Osteoblast (primary cell): Measurements from ENCODE around the gene ELOF1. TPM values are rescaled to one million over a fixed set of nuclear protein-coding genes. Genes with fewer than 3 reads are reported as not detected.

ENCODE experiments used
- DNase-seq: peaks from one replicate; pipeline ENCODE4 v3.0.0; 2011; ENCODE audit warnings: low spot score, mixed read lengths; ENCODE audit not compliant: insufficient read length; ENCODE audit errors: missing footprints
- H2AFZ ChIP-seq: 2 replicates; pipeline ENCODE4 v1.6.0; 2011; ENCODE audit warnings: mild to moderate bottlenecking, low read length
- H3K27ac ChIP-seq: 2 replicates; pipeline ENCODE4 v1.5.1; 2011; ENCODE audit warnings: mild to moderate bottlenecking, low read depth, low read length, moderate library complexity
- H3K27me3 ChIP-seq: 2 replicates; pipeline ENCODE4 v1.6.0; 2012; ENCODE audit warnings: mild to moderate bottlenecking, control low read depth, inconsistent platforms, low read length, moderate library complexity; ENCODE audit not compliant: insufficient read depth
- H3K36me3 ChIP-seq: 2 replicates; pipeline ENCODE4 v1.5.1; 2011; ENCODE audit warnings: mild to moderate bottlenecking, low read length, control low read depth, moderate library complexity; ENCODE audit not compliant: insufficient read depth
- H3K4me1 ChIP-seq: 2 replicates; pipeline ENCODE4 v1.5.1; 2011; ENCODE audit warnings: mild to moderate bottlenecking, low read length, control low read depth, moderate library complexity; ENCODE audit not compliant: insufficient read depth
- H3K4me2 ChIP-seq: 2 replicates; pipeline ENCODE4 v1.6.0; 2011; ENCODE audit warnings: mild to moderate bottlenecking, low read length; ENCODE audit not compliant: insufficient read depth
- H3K4me3 ChIP-seq: fragments of 200-600 bp; sonication (generic); 3 replicates; pipeline ENCODE4 v1.5.1; 2012; ENCODE audit warnings: mild to moderate bottlenecking, low read length, inconsistent platforms; ENCODE audit not compliant: insufficient read depth
- H3K79me2 ChIP-seq: 2 replicates; pipeline ENCODE4 v1.6.0; 2012; ENCODE audit warnings: mild to moderate bottlenecking, low read length, control low read depth, inconsistent platforms; ENCODE audit not compliant: insufficient read depth
- H3K9me3 ChIP-seq: 2 replicates; pipeline ENCODE4 v1.5.1; 2011; ENCODE audit warnings: low read depth, low read length, control low read depth
- H4K20me1 ChIP-seq: 2 replicates; pipeline ENCODE4 v1.6.0; 2012; ENCODE audit warnings: mild to moderate bottlenecking, low read length, control low read depth; ENCODE audit not compliant: insufficient read depth
- total RNA-seq: library from RNA; depleted of rRNA; stranded (reverse); fragments of >200 nt; gene quantifications from 2 replicates; pipeline ENCODE4 v1.2.3, GENCODE V29; 2012
- TF ChIP-seq, protein P1 (sequence below): IDR thresholded peaks from 2 replicates; pipeline ENCODE4 v1.5.1; 2011; ENCODE audit warnings: mild to moderate bottlenecking, low read depth, low read length, moderate library complexity; ENCODE audit errors: extremely low read depth

The ELOF1 gene
- total RNA-seq, 1 donor: 42.0 TPM

- Histone ChIP-seq H3K4me2 (peak overlapping the region; percentile 68), H3K9me3 (no peaks in the 10 kb centered on the region), H2AFZ (peak overlapping the region; percentile 80), H3K4me3 (peak overlapping the region; percentile 52), H3K27me3 (peaks cover 12% of the 10 kb centered on the region), H3K27ac (no peak overlapping the region), H3K36me3 (no peaks in the 10 kb centered on the region), H4K20me1 (no peaks in the 10 kb centered on the region), H3K79me2 (no peaks in the 10 kb centered on the region), H3K4me1 (peaks cover 9% of the 10 kb centered on the region)
- peak; percentile 91 for DNase-seq
- TF ChIP-seq, protein P1, sequence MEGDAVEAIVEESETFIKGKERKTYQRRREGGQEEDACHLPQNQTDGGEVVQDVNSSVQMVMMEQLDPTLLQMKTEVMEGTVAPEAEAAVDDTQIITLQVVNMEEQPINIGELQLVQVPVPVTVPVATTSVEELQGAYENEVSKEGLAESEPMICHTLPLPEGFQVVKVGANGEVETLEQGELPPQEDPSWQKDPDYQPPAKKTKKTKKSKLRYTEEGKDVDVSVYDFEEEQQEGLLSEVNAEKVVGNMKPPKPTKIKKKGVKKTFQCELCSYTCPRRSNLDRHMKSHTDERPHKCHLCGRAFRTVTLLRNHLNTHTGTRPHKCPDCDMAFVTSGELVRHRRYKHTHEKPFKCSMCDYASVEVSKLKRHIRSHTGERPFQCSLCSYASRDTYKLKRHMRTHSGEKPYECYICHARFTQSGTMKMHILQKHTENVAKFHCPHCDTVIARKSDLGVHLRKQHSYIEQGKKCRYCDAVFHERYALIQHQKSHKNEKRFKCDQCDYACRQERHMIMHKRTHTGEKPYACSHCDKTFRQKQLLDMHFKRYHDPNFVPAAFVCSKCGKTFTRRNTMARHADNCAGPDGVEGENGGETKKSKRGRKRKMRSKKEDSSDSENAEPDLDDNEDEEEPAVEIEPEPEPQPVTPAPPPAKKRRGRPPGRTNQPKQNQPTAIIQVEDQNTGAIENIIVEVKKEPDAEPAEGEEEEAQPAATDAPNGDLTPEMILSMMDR: no peak
Observed at GRCh38 chr19:11581740-11582139, 22.7 kb upstream of the ELOF1 start.

- no peak overlapping the region for H2AFZ ChIP-seq
- DNase-seq: no peak
- no peak overlapping the region for H3K4me2 ChIP-seq
- no peaks in the 10 kb centered on the region for H4K20me1 ChIP-seq
- H3K9me3 ChIP-seq: no peaks in the 10 kb centered on the region
- H3K27me3 ChIP-seq: peaks cover 12% of the 10 kb centered on the region
- TF ChIP-seq, protein P1: no peak
- H3K4me3 ChIP-seq: no peak overlapping the region
- no peaks in the 10 kb centered on the region for H3K79me2 ChIP-seq
- H3K27ac ChIP-seq: no peak overlapping the region
- peaks cover 9% of the 10 kb centered on the region for H3K4me1 ChIP-seq
- H3K36me3 ChIP-seq: no peaks in the 10 kb centered on the region
Observed at GRCh38 chr19:11580116-11580515, 21.1 kb upstream of the ELOF1 start.

DNA sequence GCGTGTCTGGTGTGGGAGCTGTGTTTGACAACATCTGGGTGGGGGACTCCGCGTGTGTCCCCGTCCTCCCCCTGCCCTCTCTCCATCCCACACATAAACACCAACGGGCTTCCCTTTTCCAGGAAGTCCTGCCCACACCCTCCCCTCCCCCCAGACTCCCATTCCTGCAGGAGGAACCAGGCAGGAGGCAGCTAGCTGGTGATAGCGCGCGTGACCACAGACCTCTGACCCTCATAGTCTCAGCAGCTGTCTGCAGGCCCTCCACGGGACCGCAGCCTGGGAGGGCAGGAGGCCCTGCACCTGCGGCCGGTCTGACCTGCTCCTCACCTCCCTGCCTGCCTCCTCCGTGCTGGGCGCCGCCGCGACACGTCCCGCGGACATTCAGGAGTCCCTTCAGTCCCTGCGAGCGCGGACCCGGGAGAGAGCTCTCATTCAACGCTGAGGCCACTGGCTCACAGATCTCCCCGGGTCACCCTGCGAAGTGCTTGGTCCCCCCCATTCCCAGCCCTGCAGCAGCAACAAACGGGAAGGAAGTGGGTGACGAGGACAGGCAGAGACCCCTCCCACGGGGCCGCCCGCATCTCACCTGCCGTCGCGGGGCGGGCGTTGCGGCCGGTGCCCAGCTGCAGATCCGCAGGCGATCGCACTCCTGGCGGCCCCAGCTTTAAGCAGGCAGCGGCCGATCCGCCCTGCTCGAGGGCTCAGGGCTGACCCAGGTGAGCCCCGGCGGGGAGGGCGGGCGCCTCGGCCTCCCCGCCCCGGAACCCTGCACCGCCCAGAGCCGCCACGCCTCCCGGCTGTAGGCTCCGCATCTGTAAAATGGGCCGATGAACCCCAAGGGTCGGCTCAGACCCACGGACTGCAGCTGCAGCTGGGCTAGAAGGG lies 19.5 kb upstream of the ELOF1 start:
- Histone ChIP-seq H3K4me3 (peak overlapping the region; percentile 39), H3K27ac (no peak overlapping the region), H3K36me3 (no peaks in the 10 kb centered on the region), H3K4me1 (peaks cover 9% of the 10 kb centered on the region), H3K9me3 (no peaks in the 10 kb centered on the region), H2AFZ (peak overlapping the region; percentile 68), H3K27me3 (peaks cover 12% of the 10 kb centered on the region), H3K4me2 (peak overlapping the region; percentile 48), H3K79me2 (no peaks in the 10 kb centered on the region), H4K20me1 (no peaks in the 10 kb centered on the region)
- TF ChIP-seq, protein P1: no peak
- peak; percentile 65 for DNase-seq

DNA sequence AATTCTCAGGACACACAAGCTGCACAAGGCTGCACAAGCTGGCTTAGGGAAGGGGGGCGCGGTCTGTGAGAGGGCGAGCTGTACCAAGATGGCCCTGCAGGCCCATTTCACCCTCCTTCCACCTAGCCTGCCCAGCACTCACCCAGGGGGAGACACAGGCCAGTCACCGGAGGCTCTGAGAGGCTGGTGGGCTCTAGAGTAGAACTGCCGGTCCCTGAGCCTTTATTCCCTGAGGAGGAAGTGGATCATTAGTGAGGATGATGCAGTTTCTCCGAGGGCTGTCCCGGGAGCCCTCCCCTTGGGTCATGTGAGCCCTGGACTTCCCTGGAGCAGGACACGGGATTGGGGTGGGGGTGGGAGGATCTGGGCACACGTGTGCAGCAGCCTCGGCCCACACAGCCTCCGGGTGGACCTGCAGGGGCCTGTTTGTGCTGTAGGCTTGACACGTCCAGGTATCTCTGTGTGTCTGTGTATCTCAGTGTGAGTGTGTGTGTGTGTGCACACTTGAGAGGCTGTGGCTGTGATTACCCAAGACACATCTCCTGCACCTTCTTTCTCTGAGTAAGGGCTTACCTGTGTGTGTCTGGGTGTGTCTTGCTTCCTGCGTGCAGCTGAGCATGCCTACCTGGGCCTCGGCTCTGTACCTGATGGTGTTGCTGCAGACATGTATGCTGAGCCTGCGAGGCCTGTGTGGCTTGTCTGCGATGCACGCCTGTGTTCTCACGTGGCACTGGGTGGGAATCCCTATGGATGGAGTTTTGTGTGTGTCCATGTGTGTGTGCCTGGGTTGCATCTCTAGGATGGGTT lies 18.6 kb upstream of the ELOF1 start, which contains the start of gene ACP5:
Gene ACP5 (minus strand): TSS at position 195 of the 807 bp plus-strand sequence. CDS start 328 bp downstream, outside the sequence.
- Histone ChIP-seq H3K4me1 (peaks cover 9% of the 10 kb centered on the region), H4K20me1 (no peaks in the 10 kb centered on the region), H2AFZ (peak within 1 kb of the TSS; percentile 68), H3K27me3 (peaks cover 12% of the 10 kb centered on the region), H3K27ac (no peak within 1 kb of the TSS), H3K79me2 (no peaks in the 10 kb centered on the region), H3K4me3 (peak within 1 kb of the TSS; percentile 39), H3K9me3 (no peaks in the 10 kb centered on the region), H3K36me3 (no peaks in the 10 kb centered on the region), H3K4me2 (peak within 1 kb of the TSS; percentile 48)
- DNase-seq: peak; percentile 74
- TF ChIP-seq, protein P1: no peak
